COLO829 (cell line): ENCODE data around the gene RPS3.
"Not testable (repeated sequence)": the region's sequence is repeated elsewhere in the genome, so short reads cannot be mapped to it uniquely, and the experiment has no call there.

ENCODE experiments used
- DNase-seq: peaks from one replicate; pipeline ENCODE4 v3.0.0; 2012; ENCODE audit warnings: low spot score

The RPS3 gene

GRCh38 chr11:75380716-75381420 is 18.4 kb upstream of the RPS3 start:
- DNase-seq: no peak

DNA sequence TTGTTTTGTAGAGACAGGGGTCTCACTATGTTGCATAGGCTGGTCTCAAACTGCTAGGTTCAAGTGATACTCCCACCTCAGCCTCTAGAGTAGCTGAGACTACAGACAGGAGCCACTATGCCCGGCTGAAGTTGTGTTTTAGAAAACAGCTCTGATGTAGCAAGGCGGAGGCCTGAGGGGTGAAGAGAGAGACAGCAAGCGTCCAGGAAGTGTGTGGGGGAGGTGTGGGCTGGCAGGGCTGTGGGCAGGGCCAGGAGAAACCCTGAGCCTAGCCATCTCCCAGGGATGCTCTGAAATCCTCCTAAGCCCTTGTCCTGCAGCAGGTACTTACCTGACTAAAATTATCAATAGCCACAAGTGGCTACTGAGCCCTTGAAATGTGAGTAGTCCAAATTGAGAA is 16.1 kb upstream of the RPS3 start:
- no peak for DNase-seq

- DNase-seq: peak; percentile 77
These were observed 14.8 kb upstream of the RPS3 start for GRCh38 chr11:75384438-75385080.

GRCh38 chr11:75386942-75387630 is 12.2 kb upstream of the RPS3 start:
- no peak for DNase-seq

GRCh38 chr11:75387736-75388294 is 11.5 kb upstream of the RPS3 start:
- no peak for DNase-seq

DNA sequence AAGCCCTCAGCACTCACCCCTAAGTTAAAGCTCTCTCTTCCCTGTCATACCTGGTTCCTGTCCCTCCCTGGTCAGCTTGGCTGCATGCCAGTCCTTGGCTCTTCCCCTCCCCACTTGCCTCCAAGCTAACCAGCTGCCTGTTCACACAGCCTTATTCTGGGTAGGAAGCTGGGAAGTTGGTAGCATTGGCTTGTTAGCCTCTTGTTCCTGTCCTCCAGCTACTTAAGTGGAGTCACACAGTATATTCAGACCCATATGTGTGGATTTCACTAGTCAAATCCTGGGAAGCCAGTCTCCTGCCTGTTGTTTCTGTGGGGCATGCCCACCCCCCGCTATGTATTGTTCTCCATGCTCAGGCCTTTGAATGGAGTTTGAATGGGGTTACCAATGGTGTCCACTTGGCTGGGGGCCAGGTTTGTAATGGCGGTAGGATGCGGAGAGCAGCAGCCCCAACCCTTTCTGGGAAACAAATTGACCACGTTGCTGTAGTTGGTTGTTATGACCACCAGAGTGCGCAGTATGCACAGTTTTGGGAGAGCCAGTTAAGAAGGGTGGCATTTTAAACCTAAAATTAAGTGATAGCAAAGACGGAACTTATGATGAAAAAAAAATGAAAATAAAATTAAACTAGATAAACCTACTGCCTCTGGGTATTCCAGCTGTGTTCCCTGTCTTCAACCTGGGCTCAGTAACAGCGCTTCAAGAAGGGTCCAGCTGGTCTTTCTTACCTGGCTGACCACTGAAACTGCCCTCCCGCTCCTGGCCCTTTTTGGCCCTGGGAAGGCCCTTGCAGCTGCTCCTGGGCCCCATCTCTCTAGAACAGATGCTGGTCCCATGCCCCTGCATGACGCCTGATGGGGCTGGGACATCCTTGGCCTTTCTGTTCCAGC is 10.7 kb upstream of the RPS3 start:
- DNase-seq: peak; percentile 82

- DNase-seq: no peak
These were observed 10.1 kb upstream of the RPS3 start for GRCh38 chr11:75389276-75389605.

- no peak for DNase-seq
These were observed 9.4 kb upstream of the RPS3 start for GRCh38 chr11:75389925-75390324.

- no peak for DNase-seq
These were observed 5.1 kb upstream of the RPS3 start for GRCh38 chr11:75394085-75394840.

- DNase-seq: no peak
These were observed 412 bp upstream of the RPS3 start for GRCh38 chr11:75398906-75399305.

DNA sequence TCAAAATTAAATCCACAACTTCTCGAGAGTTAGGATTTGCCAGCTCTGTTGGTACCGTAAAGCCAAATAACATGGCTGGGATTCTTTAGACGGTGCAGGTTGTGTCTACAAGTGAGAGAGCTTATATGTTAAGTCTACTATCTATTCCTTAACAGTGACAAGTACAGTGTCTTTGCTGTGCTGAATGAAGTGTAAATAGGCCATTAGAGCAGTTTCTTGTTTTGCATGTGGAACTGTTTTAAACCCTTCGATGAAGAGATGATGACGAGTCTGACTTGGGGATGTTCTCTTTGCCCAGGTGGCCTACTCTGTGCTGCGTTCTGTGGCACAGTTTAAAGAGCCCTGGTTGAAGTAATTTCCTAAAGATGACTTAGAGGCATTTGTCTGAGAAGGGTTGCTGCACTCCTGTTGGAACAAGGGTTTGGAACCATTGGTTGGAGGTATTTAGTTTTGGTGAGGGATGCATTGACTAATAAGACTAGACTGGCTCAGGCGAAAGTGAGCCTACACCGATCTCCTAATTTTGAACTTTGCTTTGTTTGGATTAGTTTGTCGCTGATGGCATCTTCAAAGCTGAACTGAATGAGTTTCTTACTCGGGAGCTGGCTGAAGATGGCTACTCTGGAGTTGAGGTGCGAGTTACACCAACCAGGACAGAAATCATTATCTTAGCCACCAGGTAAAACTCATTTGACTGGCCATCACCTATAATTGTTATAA is 988 bp downstream of the RPS3 start:
- DNase-seq: no peak

DNA sequence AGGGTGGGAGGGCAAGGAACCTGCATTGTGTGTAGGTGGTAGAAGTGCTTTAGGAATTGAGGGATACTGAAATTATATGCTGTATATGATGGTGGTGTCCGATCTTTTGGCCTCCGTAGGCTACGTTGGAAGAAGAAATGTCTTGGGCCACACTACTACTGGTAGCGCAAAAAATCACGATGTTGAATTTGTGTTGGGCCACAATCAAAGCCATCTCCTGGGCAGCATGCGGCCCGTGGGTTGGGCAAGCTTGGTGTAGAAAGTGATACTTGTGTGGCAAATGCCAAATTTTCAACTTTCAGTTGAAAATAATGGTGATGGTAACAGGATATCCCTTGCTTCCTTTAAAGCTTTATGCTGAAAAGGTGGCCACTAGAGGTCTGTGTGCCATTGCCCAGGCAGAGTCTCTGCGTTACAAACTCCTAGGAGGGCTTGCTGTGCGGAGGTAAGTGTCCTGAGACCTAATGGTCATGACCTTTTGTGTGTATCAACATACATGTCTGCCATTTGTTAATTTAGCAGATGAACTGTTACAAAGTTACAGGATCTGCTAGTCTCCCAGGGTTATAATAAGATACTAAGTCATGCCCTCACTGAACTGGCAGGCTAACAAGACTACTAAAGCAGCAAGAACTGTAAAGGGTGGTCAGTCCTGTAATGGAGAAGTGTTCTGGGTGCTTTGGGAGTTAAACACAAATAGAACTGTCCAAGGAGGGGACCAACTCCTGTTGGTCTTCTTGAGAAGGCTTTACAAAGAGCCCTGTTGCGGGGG is 2.9 kb downstream of the RPS3 start:
- no peak for DNase-seq

DNA sequence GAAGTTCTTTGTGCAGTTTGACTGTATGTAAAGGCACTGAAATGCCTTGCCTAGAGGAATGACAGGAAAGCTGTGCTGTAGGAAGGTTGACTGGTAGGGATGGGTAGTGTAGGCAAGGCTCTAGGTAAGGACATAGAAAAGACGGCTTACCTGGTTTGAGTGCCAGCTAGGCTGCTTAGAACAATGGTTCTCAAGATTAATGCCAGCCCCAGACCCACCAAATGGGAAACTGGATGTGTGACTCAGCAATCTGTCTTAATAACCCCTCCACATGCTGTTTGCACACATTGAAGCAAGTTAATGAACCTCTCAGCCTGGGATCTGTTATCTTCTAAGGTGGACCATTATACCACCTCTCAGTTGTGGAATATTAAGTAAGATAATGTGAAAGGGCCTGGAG is 3.7 kb downstream of the RPS3 start:
- no peak for DNase-seq

DNA sequence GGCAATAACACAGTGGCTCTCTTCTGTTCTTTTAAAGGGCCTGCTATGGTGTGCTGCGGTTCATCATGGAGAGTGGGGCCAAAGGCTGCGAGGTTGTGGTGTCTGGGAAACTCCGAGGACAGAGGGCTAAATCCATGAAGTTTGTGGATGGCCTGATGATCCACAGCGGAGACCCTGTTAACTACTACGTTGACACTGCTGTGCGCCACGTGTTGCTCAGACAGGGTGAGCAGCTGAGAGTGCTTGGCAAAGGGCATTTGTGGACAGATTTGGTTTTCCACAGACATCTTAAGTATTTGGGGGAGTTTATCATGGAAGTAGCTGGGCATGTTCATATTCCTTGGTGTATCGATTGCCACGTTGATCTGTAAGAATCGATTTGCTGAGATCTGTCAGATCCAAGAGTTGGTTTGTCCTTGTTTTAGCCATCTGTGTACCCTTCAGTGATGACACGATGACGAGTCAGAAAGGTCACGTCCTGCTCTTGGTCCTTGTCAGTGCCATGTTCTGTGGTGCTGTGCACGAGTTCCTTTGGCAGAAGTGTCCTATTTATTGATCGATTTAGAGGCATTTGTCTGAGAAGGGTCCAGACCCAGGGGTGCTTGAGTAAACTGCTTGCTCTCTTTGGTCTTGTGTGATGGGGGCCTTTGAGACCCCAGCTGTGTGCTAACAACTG is 4.8 kb downstream of the RPS3 start:
- DNase-seq: no peak

DNA sequence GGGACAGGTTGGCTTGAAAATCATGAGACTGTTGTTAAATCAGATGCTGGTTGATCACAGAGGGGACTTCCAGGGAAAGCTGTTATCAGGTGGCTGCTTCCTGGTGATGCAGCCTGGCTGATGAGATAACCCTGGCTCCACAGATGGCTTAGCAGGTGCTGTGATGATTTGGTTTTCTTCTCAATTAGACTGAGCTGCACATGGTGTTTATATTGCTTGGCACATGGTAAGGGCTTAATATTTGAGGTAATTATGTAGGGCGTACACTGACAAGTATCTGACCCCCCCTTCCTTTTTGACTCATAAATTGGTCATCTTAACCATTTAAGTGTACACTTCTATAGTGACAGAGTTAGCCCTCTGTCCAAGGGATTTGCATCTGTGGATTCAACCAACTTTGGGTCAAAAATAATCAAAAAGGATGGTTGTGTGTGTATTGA is 7.0 kb downstream of the RPS3 start:
- no peak for DNase-seq

- DNase-seq: no peak
These were observed 9.6 kb downstream of the RPS3 start for GRCh38 chr11:75408957-75409219.

GRCh38 chr11:75409971-75410370 is 10.7 kb downstream of the RPS3 start:
- DNase-seq: not testable (repeated sequence)

- not testable (repeated sequence) for DNase-seq
These were observed 13.8 kb downstream of the RPS3 start for GRCh38 chr11:75413146-75413545.

DNA sequence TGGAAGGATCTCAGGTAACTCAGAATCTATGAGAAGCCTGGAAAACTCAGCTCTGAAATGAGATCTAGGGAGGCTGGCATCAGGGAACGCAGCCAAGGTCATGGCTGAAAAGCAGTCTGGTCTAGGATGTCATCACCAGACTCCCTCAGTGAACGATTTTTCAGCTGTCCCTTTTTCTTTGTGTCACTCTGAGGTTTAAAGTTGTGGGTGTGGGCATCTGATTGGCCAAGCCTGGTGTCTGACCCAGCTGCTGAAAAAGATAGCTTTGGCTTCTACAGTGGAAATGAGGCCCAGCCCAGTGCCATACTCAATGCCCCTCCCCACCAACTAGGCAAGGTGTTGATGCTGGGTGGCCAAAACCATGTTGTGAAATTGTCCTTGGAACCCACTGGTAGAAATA is 14.5 kb downstream of the RPS3 start:
- no peak for DNase-seq
